ENCODE results near the gene ITGA1. TPM values are rescaled to one million over a fixed set of nuclear protein-coding genes. Genes with fewer than 3 reads are reported as not detected.
A peak's percentile ranks its signal among the peaks of the same experiment; 100 is the strongest.

ITGA1 gene
- polyA plus RNA-seq, 10 donors = 16.5 to 32.4 (median 23.5) TPM

DNA sequence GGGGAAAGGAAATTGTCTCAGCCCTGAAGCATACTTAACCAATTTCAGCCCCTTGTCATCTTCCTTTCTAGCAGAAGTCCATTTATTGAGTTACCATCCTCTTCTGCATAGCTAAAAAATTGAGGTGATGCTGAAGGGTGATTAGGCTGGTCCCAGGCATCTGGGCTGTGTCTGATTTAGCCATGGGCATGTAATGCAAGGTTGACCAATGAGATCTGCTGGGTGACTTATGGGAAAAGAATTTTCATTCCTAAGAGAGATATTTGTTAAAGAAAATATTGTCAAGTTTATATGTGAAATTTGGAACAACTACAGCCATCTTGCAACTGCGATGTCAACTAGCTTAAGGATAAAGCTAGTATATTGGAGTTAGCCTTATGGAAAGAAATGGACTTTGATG lies 206.6 kb downstream of the ITGA1 start:
- DNase-seq = no peak

DNA sequence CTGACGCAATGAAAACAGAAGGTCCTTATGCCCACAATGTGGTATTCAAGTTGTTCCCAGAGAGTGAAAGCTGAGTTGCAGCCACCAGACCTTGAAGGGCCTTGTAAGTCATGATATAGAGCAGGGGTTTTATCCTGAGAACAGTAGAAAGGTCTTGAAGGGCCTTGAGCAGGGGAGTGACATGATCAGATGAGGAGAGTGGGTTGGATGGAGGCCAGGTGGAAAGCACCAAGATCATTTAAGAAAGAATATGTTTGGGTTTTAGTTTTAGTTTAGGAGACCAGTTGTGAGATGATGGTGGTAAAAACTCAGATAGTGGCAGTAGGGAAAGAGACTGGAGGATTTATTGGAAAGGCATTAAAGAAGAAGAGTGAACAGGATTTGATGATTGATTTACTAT lies 207.4 kb downstream of the ITGA1 start:
- no peak for DNase-seq

DNA sequence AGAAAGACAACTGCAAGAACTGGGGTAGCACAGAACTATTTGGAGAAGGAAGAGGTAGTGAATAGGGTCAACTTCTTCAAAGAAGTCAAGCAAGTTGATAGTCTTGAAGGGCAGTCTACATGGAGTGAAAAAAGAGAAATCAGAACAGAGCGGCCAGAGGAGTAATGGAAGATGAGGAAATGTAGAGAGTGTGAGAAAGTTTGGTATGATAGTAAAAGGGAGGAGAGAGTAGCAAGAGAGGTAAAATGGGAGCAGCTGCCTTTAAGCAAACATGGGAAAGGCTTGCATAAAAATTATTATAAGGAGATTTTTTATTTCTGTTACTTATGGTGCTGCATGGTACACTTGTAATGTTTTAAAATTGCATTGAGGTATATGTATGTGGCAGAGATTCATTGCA lies 208.2 kb downstream of the ITGA1 start:
- DNase-seq = no peak

DNA sequence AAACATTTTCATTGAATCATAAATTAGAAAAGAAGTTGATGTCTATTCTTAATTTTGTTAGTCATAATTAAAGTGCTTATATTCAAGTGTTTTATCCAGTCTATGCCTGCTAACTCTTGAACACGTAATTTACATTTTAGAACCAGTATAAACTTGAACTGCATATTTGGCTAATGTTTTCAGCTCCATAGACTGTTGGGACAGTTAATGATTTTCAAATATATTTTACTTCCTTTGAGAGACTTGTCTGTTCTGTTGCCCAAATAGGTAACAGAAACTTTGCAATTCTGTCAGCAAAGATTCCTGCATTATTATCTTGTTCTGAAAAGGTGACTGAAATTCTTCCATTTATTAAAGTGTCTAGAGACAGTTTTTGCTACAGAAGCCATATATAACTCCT lies 209.3 kb downstream of the ITGA1 start:
- no peak for DNase-seq

DNA sequence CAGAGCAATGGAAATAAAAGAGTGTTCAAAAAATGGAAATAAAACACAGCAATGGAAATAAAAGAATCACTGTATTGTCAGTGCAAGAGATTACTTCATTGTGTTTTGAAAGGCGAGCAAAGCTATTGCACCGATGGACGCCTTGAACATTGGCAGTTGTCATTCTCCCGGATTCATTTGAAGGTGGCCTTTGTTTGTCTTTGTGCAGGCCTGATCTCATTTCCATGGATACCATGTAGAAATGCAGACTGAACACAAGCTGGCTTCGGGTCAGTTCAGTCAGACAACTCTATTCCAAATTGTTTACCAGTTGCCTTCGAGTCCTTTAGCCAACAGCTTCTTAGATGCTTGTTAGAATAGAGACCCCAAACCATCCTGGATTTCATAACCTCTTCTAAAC lies 209.7 kb downstream of the ITGA1 start:
- DNase-seq = peak in 1 of 3 donors; percentile 21

DNA sequence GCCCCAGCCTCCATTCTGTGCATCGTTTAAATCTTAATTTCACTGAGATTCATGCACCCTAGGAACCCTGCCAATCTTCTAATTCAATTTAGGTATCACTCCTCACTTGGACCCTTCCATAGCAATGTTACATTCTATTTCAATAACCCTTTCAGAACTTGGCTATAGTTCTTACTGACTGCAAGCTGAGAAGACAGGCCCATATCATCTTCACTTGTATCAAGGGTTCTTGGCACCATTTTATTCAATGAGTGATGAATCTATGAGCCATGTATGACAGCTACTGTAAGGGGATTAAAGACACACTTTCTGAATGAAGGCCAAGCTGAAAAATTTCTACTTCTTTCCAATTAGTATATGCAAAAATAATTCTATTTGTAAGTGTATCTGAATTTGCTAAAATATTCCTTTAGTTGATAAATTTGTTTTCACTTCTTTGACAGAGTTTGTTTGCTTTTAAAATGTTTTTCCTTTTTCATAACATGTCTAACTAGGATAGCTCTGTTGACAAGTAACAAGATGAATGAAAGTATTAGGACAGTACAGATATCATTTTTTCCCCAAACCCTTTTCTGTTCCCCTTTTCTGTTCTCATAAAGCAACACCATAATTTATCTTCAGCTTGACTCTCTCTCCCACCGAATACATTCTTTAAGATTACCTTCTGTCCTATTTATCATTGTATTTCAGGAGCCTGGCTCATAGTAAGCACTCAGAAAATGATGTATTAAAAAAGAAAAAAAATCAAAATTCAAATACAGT lies 211.0 kb downstream of the ITGA1 start:
- no peak for DNase-seq

DNA sequence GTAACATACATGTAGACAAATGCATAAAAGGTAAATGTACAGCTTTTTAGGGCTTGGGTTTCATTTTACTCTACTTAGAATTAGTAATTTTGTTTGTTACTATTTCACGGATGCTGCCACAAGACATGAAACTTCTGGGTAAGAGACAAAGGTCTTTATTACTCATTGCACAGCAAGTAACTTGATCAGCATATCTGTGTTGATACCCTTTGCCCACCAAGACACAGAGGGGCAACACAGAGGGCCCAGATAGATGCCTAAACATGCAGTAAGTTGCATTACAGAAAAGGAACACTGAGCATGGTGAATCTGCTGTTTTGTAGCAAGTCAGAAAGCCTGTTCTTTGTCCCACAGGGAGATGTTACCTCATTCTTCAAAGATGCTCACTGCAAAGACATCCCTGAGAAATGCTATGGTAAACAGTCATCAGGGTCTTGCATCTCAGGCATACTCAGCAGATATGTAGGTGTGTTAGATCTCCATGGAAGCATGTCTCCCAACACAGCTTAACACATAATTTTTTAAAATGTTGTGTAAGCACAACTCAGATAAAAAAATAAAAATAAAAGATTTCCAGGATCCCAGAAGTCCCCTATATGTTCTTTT lies 211.7 kb downstream of the ITGA1 start:
- no peak for DNase-seq

DNA sequence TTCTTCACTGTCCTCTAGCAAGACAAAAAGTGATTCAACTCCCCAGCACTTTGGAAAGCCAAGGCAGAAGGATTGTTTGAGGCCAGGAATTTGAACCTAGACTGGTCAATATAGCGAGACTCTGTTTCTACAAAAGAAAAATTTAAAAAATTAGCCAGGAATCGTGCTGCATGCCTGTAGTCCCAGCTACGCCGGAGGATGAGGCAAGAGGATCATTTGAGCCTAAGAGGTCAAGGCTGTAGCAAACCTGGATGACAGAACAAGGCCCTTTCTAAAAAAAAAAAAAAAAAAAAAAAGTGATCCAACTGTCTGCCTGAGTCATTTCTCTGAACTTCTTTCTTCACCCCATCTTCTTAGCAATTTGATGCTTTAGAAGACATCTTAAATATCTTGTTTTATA lies 213.8 kb downstream of the ITGA1 start:
- no peak for DNase-seq

DNA sequence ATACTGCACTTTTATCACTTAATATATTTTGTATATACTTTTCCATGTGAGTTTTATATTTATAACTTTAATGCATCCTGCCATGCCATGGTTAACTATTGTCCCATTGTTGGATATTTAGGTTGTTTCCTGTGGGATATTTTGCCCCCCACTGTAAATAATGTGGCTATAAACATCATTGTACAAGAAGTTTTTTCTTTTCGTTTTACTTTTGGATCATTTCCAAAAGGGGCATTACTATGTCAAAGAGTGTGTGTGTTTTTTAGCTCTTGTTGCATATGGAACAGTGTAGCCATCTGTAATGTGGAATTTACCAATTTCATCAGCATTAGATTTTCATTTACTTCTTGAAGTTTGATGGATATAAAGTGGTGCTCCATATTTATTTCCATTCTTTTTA lies 214.8 kb downstream of the ITGA1 start:
- no peak for DNase-seq

DNA sequence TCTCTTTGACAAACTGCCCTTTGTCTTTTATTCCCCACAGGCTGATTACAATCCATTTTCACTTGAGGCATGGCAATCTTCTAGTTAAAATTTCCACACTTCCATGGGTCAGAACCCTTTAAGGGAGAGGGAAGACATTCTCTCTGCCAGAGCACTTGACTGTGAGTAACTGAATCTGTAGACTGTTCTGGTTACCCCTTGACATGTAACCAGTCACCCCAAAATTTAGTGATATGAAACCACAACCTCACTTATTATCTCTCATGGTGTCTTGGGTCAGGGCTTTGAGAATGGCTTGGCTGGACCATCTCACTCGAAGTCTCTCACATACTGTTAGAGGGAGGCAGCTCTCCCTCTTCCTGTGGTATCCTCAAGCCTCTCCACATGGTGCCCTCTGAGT lies 215.4 kb downstream of the ITGA1 start:
- DNase-seq = no peak

DNA sequence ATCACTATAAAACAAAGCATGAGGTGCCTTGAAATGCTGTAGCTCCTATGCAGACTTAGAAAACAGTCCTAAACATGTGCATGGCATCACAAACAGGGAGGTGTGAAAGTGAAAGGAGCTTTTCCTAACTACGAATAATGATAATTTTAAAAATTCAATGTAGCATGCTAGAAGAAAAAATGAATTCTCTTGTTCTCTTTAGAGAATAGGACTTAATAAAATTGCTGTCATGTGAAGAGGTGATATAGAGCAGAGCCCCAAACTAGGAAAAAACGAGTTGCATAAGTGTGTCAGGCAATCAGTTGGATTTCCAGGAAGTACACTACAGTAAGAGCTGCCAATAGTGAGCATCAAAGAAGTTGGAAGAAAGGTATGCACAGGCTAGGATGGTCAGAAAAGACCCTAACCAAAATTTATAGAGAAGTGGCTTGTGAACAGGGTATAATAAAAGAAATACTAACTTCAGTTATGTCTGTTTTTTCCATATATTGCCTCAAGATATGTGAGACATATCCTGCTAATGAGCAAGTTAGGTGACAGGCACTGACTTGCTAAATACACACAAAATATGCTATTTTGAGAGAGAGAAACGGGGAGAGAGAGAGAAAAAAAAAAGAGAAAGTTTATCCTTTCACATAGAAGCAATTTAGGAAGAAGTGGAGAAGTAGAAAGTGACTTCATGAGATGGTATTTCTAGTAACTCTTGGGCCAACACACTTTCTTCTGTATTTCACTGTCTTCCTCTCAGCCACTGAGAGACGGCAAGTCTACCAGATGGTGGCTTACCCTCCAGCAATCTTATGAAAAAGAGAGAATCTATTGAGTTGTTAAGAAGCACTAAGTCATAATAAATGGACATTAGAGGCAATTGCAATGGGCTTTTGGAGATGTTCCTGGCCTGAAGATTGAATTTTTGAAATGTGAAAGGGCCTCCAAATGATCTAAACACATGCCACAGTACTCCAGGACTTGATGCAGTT lies 219.5 kb downstream of the ITGA1 start:
- DNase-seq = no peak

DNA sequence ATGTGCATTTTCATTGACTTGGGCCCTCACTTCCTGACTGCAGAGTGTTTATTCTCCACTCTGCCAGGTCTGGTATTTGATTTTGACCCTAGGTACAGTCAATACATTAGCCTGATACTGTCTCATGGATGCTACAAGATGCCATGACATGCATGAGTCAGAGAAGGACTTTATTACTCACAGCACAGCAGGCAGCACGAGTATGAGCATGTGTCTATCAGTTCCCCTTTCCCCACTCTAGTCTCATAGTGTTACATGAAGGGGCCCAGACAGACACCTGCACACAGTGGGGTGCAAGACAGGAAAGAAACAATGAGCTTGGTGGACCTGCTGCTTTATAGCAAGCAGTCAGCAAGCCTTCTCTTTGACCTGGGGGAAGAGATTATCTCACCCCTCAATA lies 221.0 kb downstream of the ITGA1 start:
- DNase-seq = no peak

Other genes starting within 250 kb of the ITGA1 start
- 10 to 100 TPM; 10.6 to 17.1 (median 12.8) TPM for gene PELO, start within 50 bp of the ITGA1 start, polyA plus RNA-seq (ENCODE audit: insufficient read length in 10 of 10)
- gene ITGA2, start 201.4 kb downstream of the ITGA1 start, polyA plus RNA-seq (ENCODE audit: insufficient read length in 10 of 10) = 10 to 100 TPM in 9 of 10 donors, 1 to 10 TPM in 1; 9.7 to 23.4 (median 15.4) TPM

Measured in muscle of back (tissue), 11 donors.